ENCODE results near the gene PSMD1. TPM values are rescaled to one million over a fixed set of nuclear protein-coding genes. Genes with fewer than 3 reads are reported as not detected.

The PSMD1 gene
- total RNA-seq, 1 experiment from 2014 or later, result 133 TPM

GRCh38 chr2:231190531-231191197, 134.0 kb downstream of the PSMD1 start:
- Histone ChIP-seq H3K27ac (ENCODE audit: low read depth, low read length) (no peak overlapping the region), H2AFZ (ENCODE audit: low read depth, low read length, poor library complexity, severe bottlenecking) (no peak overlapping the region), H3K9me2 (ENCODE audit: insufficient read depth) (no peaks in the 10 kb centered on the region), H3K36me3 (ENCODE audit: control insufficient read depth in 1 of 2, insufficient read depth in 2 of 2, low read length in 2 of 2) (no peaks in the 10 kb centered on the region), H3K79me2 (ENCODE audit: insufficient read depth, low read length) (no peaks in the 10 kb centered on the region), H3K9me3 (ENCODE audit: control insufficient read depth in 1 of 2, insufficient read depth in 1 of 2, low read depth in 1 of 2, low read length in 2 of 2) (no peaks in the 10 kb centered on the region), H3K27me3 (ENCODE audit: insufficient read depth, low read length) (no peaks in the 10 kb centered on the region), H3K9ac (ENCODE audit: low read length) (no peak overlapping the region), H3K4me1 (ENCODE audit: control insufficient read depth in 1 of 2, insufficient read depth in 2 of 2, low read length in 2 of 2) (no peaks in the 10 kb centered on the region), H4K20me1 (ENCODE audit: insufficient read depth) (no peaks in the 10 kb centered on the region), H3K4me2 (ENCODE audit: low read length) (no peak overlapping the region), H3K4me3 (replicated peaks in 1 of 2; ENCODE audit: low read depth in 1 of 2, low read length in 2 of 2) (no peak overlapping the region)
- ChIA-PET CTCF (no interaction called here), POLR2A (no interaction called here), RAD21 (ENCODE audit: low non-redundant PET in 1 of 2, low total read pairs in 2 of 2, uncharacterized antibody in 2 of 2, unreplicated experiment in 2 of 2) (no interaction called here)
- TF ChIP-seq RAD21 (IDR thresholded peaks at IDR 0.05; ENCODE audit: low read depth) (no peak), CEBPB (IDR thresholded peaks at IDR 0.05; ENCODE audit: low read depth) (no peak), SRF (IDR thresholded peaks at IDR 0.05; ENCODE audit: low read depth) (no peak), JUND (IDR thresholded peaks at IDR 0.05) (no peak), ZNF274 (IDR thresholded peaks at IDR 0.05; ENCODE audit: low read depth, low read length) (no peak), SIN3A (IDR thresholded peaks at IDR 0.05; ENCODE audit: low read depth) (no peak), EZH2phosphoT487 (IDR thresholded peaks at IDR 0.05; ENCODE audit: borderline replicate concordance) (no peak), REST (IDR thresholded peaks at IDR 0.05; ENCODE audit: low read depth) (no peak), POLR2AphosphoS5 (IDR thresholded peaks at IDR 0.05; ENCODE audit: low read depth, low read length) (no peak), ZFX (IDR thresholded peaks at IDR 0.05) (no peak), EGR1 (IDR thresholded peaks at IDR 0.05; ENCODE audit: low read depth) (no peak), EZH2 (IDR thresholded peaks at IDR 0.05) (no peak), FOSL1 (IDR thresholded peaks at IDR 0.05; ENCODE audit: low read depth) (no peak), SP1 (IDR thresholded peaks at IDR 0.05; ENCODE audit: low read depth) (no peak)
- TF ChIP-seq, protein P1, sequence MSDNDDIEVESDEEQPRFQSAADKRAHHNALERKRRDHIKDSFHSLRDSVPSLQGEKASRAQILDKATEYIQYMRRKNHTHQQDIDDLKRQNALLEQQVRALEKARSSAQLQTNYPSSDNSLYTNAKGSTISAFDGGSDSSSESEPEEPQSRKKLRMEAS (IDR thresholded peaks at IDR 0.05), result no peak
- TF ChIP-seq, protein P2, sequence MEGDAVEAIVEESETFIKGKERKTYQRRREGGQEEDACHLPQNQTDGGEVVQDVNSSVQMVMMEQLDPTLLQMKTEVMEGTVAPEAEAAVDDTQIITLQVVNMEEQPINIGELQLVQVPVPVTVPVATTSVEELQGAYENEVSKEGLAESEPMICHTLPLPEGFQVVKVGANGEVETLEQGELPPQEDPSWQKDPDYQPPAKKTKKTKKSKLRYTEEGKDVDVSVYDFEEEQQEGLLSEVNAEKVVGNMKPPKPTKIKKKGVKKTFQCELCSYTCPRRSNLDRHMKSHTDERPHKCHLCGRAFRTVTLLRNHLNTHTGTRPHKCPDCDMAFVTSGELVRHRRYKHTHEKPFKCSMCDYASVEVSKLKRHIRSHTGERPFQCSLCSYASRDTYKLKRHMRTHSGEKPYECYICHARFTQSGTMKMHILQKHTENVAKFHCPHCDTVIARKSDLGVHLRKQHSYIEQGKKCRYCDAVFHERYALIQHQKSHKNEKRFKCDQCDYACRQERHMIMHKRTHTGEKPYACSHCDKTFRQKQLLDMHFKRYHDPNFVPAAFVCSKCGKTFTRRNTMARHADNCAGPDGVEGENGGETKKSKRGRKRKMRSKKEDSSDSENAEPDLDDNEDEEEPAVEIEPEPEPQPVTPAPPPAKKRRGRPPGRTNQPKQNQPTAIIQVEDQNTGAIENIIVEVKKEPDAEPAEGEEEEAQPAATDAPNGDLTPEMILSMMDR (IDR thresholded peaks at IDR 0.05 in 2 of 3, conservative IDR thresholded peaks at IDR 0.05 in 1 of 3; ENCODE audit: borderline replicate concordance in 1 of 3, insufficient read depth in 1 of 3, low read depth in 2 of 3, low read length in 2 of 3), result no peak
- TF ChIP-seq, protein P3, sequence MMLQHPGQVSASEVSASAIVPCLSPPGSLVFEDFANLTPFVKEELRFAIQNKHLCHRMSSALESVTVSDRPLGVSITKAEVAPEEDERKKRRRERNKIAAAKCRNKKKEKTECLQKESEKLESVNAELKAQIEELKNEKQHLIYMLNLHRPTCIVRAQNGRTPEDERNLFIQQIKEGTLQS (IDR thresholded peaks at IDR 0.05), result no peak
- no peak for DNase-seq (ENCODE audit: low read depth, low spot score)
- ATAC-seq, result no peak
- intact Hi-C loops (cut with micrococcal nuclease), result no loop called here
- BruUV-seq (replicated peaks), result no TSS peak
